Measurements from ENCODE around the gene TSPYL1.

TSPYL1 gene

GRCh38 chr6:116229287-116229913, 50.3 kb downstream of the TSPYL1 start:
- Mint-ChIP-seq H3K27ac (no peak overlapping the region), H3K4me1 (ENCODE audit: low read depth) (no peaks in the 10 kb centered on the region), H3K9me3 (no peaks in the 10 kb centered on the region), H3K4me3 (no peak overlapping the region), H3K27me3 (ENCODE audit: low read depth) (no peaks in the 10 kb centered on the region), H3K36me3 (ENCODE audit: low read depth) (no peaks in the 10 kb centered on the region)
